GM19238 (cell line): ENCODE measurements around the gene TTC16.

Experiments used
- DNase-seq: peaks from one replicate; pipeline ENCODE4 v3.0.0; 2011; ENCODE audit warnings: low spot score; ENCODE audit not compliant: insufficient read length

The TTC16 gene

DNA sequence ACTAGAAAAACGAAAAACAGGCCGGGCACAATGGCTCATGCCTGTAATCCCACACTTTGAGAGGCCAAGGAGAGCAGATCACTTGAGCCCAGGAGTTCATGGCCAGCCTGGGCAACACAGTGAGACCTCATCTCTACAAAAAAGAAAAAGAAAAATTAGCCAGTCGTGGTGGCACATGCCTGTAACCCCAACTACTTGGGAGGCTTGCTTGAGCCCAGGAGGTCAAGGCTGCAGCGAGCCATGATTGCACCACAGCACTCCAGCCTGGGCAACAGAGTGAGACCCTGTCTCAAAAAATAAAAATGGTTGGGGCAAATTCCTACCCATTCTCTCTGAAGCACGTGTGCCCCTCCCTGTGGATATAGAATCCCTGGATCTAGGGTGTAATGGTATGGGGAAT, 17.5 kb upstream of the TTC16 start:
- no peak for DNase-seq

DNA sequence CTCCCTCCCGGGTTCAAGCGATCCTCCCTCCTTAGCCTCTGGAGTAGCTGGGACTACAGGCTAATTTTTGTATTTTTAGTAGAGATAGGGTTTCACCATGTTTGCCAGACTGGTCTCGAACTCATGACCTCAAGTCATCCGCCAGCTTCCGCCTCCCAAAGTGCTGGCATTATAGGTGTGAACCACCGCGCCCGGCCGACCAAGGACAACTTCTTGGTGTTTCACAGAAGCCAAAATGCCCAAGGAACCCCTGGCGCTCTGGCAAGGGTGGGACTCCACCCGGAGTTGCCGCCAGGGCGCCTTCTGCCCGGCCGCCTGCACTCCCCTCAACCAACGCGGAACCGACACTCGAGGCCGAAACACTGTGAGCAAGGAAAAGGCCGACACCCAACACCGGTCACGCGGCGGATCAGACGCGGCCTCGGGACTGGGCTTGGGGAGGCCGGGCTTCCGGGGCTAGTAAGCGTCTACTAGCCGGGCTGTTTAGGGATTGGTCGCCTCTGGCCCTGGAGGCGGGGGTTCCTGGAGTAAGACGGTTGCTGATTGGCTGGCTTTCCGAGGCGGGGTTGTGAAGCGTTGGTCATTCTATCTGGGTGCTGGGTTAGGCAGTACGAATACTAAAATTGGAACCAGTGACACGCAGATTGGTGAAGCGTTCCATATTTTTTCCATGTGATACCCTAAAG, 16.8 kb upstream of the TTC16 start:
- peak; percentile 90 for DNase-seq

DNA sequence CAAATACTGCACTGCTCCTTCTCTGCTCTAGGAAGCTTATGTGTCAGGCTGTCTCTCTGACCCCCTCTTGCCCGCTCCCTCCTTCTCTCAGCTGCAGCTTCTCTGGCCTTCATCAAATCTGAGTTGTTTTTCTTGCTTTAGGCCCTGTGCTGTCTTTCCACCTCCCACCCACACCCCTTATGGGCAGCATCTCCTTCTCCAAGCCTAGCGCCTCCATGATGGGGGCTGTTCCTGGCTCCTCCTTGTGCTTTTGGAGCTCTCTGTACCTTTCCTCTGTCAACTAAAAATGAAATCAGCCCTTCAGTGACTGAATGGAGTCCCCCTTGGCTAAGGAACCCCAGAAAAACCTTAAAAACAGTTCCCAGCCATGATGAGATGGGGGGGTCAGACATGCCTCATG, 15.7 kb upstream of the TTC16 start:
- no peak for DNase-seq

DNA sequence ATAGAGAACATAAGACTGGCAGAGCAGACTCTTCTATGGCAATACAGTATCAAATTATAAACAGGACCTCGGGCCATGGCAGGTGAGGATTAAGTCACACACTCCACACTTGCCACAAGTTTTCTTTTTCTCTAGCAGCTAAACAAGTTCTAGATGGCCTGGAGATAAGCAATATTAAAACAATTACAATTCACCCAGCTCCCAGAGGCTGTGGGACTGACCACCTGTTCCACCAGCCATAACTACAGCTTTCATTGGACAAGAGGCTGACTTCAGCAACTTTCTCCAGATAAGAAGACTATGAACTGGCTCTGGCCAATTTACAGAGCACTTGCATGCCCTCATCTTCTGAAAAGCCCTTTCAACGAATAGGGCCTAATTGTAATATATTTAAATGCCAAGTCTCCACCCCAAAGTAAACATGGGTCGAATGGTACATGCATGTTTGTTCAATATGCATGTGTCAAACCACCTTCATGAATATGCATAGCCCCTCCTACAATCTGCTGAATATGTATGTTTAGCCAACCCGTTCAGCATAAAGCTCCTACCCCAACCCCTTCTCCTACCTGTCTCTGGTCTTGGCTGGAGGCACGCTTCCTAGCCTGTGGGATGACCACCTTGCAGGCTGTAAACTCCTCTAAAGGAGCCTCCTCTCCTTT, 15.2 kb upstream of the TTC16 start:
- DNase-seq, result no peak

DNA sequence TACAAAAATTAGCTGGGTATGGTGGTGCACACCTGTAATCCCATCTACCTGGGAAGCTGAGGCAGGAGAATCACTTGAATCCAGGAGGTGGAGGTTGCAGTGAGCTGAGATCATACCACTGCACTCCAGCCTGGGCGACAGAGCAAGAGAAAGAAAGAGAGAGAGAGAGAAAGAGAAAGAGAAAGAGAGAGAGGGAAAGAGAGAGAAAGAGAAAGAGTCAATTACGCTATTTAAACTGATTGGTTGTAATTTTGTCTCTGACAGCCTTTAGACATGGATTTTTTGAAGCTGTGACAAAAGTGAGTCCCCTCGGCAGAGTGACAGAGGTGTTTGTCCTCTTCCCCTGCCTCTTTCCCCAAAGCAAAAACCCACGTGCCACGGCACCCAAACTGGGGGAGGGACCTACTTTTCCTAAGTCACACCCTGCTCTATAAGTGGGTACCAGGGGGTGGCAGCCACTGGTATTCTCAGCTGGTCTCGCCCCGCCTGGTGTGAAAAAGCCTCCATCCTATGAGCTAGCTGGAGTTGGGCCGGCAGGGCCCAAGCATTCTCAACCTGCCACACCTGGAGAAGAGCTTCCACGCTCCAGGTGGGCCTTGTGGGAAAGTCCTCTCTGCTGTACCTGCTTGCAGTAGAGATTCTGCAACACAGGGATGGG, 12.5 kb upstream of the TTC16 start:
- no peak for DNase-seq

DNA sequence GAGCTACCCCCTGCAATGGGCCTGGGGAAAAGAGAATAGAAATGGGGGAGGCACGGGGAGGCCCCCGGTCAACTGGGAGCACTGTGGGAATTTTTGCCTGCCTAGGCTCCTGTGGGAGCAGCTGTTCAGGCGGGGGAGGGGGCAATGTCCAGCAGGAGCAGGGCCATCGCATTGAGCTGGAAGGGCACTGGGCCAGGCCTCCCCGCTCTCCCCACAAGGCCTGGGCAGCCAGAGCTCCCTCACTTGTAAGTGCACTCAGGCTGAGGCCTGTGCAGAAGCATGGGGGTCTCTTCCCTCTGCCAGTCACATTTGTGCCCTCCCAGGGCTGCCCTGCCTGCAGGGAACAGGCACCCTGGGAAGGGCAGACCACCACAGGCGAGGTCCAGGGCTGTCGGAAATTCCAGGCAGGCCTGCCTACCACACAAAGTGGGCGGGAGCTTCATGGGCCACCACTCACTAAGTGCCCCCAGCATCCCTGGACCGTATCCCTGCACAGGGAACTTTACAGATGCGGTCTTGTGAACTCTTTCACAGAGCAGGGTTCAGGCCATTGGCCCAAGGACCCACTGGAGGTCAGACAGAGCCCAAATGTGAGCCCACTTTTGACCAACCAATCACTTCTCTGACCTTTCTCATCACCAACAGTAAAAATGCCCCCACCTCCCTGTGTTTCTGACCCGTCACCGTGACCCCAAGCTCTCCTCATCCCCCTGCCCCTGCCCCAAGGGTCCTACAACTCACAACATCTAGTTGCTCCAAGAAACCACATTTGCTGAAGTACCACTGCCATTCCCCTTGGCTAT, 10.1 kb upstream of the TTC16 start:
- no peak for DNase-seq

DNA sequence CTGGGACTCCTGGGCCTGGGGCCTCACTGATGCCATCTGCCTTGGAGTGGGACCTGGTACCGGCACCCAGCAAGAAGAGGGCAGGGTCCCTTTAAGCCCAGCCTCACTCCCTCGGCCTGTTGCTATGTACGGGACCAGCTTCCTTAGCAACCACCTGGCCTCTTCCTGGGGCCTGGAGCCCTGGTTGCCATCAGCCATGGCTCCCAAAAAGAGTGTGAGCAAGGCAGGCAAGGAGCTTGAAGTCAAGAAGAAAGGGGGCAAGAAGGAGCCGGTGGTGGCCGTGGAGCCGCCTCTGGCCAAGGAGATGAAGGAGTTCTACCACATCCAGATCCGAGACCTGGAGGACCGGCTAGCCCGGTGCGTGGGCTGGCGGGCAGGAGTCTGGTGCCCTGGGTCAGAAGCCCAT, 9.0 kb upstream of the TTC16 start, which contains the start of gene CFAP157:
TSS of gene CFAP157 (plus strand) at position 153 of the 406 bp plus-strand sequence. CDS start at position 197, 44 bp downstream.
- DNase-seq, result no peak

DNA sequence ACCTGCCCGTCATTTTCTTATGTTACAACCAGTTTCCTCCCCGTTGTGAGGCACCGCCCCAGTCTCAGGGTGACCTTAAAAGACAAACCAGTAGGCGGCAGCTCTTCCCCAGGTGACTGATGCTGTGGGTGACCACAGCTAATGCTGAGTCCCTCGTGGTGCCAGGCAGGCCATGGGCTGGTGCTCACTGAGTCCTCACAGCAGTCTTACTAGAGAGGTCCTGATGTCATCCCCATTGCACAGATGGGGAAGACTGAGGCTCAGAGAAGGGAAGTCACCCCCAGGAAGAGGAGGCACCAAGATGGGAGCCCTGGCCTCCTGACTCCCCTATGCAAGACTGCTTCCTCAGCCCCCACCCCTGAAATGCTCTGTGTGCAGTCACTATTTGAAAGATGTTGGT, 8.1 kb upstream of the TTC16 start:
- DNase-seq, result peak; percentile 35

DNA sequence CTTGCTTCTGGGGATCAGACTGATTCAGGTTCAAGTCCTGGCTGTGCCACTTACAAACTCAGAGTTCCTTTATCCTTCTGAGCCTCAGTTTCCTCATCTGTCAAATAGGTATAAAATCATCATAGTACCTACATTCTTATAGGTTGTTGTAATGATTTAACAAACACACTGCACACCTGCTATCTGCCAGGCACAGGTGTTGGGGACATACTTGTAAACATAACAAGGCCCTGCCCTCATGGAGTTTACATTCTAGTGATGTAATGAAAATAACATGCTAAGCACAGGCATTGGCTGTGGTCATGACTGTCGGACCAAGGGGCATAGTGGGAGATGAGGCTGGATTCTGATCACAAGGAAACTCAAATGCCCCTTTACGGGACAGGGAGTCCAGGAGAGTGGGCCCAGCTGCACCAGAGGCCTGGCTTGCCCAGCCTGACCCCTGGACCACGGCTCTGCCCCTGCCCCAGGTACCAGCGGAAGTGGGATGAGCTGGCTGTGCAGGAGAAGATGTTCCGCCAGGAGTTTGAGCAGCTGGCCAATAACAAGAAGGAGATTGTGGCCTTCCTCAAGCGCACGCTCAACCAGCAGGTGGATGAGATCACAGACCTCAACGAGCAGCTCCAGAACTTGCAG, 6.8 kb upstream of the TTC16 start:
- no peak for DNase-seq

DNA sequence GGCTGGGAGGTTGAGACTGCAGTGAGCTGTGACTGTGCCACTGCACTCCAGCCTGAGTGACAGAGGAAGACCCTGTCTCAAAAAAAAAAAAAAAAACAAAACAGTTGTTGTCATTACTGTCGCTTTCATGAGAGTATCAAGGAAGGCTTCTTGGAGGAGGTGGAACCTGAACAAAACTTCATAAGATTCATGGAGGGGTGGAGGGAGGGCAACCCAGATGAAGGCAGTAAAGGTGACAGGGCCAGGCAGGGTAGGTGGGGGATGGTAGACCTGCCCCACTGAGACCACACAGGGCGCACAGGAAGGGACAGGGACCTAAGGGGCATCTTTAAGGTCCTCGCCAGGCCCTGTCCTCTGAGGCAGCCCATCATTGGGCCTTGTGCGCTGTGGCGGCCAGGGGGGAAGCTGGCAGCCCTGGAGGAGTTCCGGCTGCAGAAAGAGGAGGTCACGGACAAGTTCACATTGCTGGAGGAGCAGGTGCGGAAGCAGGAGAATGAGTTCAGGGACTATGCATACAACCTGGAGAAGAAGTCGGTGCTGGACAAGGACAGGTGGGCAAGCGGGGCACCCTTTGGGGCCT, 5.6 kb upstream of the TTC16 start:
- DNase-seq, result no peak

DNA sequence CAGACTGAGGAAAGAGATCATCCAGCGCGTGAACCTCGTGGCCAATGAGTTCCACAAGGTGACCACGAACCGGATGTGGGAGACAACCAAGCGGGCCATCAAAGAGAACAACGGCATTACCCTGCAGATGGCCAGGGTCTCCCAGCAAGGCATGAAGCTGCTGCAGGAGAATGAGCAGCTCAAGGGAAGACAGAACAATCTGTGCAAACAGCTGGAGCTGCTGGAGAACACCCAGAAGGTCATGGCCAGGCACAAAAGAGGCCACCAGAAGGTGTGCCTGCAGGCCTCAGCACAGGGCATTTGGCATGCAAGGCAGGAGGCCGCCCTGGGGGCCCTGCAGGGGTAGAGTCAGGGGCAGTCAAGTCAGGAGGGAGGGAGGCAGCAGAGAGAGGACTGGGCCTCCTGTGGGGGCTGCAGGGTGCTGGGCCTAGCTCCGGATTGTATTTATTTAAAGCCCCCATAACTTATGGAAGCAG, 4.6 kb upstream of the TTC16 start:
- no peak for DNase-seq

DNA sequence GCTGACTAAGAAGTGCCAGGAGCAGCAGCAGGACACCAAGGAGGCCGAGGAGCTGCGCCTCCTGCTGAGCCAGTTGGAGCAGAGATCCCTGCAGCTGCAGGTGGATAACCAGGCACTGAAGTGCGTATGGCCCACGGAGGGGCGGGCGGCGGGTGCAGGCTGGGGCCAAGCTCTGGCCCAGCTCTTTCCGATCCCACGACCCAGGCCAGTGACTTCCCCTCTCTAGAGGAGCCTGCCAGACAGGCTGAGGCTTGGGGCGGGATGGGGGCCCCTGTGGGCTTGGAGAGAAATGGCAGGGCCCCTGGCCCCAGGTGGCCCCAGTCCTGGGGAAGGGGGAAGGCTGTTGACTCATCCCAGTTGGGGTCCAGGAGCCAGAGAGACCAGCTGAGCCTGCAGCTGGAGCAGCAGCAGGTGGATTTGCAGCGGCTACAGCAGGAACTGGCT, 4.0 kb upstream of the TTC16 start:
- no peak for DNase-seq

DNA sequence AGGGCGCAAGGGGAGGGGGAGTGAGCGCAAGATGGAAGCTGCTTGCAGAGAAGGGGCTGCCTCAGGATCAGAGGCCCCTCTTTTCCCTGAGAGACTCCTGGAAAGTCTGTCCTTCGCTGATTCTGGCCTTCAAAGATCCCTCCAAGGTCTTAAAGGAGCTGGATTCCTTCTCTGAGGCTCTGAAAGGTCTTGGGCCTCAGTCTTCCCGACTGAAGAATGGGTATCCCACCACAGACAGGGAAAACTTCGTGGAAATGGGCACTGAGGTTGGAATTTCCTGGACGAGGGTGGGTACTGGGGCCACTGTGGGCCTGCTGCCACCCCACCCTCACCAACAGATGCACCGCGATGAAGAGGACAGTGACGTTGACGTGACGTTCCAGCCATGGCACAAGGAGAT, 3.5 kb upstream of the TTC16 start:
- DNase-seq, result no peak

DNA sequence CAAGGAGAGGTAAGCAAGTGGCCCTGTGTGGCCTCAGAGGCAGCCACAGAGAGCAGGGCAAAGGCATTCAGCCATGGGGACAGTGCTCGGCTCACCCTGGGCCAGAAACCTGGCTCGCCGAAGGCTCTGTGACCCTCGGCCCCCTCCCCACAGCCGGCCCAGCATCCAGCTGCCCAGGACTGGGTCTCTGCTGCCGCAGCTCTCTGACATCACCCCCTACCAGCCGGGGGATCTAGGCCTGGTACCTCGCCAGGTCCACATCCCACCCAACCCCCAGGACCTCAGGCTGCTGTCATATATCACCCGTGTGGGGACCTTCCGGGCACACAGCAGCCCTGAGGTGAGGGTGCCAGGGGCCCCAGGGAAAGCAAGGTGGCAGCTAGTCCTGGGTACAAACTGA, 3.0 kb upstream of the TTC16 start:
- no peak for DNase-seq

DNA sequence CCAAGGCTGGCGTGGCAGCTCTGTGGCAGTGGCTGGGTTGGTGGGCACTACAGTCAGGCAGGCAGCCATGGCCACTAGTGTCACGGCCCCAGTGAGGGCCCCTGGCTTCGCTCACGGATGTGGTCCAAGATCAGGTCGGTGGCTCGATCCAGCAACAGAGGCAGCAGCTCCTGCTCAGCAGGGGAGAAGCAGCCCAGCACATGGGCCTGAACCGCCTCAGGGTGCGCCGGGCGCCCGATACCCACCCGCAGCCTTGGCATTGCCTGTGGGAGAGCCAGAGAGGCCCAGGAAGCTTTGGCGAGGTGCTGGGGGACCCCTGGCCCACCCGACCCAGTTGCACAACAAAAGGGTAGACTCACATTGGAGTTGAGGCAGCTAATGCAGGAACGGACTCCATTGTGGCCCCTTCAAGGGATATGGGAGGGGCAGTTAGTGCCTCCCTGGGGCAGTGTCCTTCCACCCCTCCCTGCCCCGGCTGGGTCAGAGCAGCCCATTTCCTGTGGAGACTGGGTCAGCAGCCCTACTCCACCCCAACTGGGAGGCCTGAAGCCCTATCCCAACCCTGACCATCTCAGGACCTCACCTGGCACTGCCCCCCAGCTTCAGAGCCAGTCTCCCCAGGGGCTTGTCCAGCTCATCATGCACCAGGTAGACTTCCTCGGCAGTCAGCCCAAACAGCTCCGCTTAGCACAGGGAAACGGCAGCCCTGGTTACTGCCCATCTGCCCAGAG, 1.7 kb upstream of the TTC16 start:
- DNase-seq, result no peak

DNA sequence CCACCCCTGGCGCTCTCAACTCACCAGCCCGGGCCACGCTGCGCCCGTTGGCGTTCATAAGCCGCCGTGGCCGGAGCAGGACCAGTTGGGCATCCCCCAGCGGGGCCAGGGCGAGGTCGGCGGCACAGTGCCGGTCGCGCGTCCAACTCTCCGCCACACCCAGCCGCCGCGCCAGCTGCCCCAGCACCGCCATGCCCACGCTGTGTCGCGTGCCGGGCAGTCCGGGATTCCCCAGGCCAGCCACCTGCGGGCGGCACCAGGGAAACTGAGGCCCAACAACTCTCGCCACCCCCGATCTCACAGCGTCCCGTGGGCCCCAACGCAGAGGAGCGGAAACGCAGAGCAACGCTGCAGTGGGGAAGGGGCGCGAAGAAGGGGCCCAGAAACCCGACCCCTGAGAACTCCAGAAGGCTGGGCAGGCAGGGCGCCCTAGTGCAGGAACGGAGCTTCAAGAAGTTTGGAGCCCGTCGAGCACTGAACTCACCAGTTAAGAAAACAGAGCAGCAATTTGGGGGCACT, 869 bp upstream of the TTC16 start:
- no peak for DNase-seq

DNA sequence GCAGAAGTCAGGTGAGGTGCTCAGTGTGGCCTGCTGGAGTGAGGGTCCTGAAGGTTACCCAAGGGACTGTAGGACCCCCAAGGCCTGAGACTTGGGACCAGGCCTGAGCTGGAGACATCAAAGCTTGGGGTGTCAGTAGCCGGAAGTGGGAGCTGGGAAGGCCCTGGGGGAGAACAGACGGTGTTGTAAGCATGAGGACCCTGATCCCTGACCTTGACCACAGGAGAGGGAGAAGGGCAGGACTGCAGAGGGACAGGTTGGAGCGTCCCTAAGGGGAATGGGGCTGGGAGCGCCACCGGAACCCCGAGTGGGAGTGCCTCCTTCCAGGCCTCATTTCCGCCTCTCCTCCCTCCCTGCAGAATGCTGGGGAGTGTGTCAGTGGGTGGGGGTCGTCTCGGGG, 533 bp downstream of the TTC16 start:
- no peak for DNase-seq

DNA sequence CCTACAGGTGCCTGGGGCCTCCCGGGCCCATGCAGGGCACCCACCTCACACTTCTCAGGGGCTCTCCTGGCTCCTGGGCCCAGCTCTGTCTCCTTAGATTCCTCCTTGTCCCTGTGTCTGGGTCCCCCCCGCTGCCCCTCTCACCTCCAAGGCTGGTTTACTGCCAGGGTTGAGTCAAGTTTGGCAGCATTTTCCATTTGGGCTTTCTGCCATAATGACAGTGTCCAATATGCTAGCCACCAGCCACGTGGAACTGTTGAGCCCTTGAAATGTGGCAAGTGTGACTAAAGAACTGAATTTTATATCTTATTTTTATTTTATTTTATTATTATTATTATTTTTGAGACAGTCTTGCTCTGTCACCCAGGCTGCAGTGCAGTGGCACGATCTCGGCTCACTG, 1.9 kb downstream of the TTC16 start:
- no peak for DNase-seq

DNA sequence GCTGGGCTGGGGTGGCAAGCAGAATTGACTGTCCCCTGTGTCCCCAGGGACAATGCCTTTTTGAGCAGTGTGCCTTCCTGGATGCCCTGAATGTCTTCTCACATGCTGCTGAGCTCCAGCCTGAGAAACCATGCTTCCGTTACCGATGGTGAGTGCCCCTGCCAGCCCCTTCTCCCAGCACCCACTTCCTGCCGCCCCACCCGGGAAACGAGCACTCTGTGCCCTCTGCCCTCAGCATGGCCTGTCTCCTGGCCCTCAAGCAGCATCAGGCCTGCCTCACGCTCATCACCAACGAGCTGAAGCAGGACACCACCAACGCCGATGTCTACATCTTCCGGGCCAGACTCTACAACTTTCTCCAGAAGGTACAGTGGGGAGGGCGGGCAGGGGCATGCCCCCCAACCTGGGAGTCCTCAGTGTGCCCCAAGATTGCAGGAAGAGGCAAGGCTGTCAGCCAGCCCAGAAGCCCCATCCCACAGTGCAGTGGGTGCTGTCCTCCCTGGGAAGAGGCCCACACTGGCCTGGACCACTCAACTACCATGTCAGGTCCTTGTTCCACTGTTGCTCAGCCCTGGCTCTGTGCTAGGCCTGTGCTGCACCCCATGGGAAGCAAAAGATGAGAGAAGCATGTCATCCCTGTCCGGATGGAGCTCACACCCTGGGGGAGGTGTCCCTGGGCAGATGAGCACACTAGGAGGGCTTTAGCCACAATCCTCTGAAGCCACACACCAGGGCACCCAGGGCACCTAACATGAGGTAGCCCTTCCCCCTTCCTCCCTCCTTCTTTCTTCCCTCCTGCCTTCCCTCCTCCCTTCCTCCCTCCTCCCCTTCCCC, 4.4 kb downstream of the TTC16 start:
- DNase-seq, result no peak
